ENCODE results near the gene AADACL2. TPM values are rescaled to one million over a fixed set of nuclear protein-coding genes. Genes with fewer than 3 reads are reported as not detected.
"Not testable (repeated sequence)": the region's sequence is repeated elsewhere in the genome, so short reads cannot be mapped to it uniquely, and the experiment has no call there.

AADACL2 gene
- not detected in 2 replicates for polyA plus RNA-seq (2014; cell fraction: cytosol; rRNA removed)
- not detected in 2 replicates for polyA plus RNA-seq (2014; cell fraction: nucleus; rRNA removed)

- no peak for DNase-seq (ENCODE audit: low spot score)
Observed at GRCh38 chr3:151733613-151734012, at the start of gene AADACL2. AADACL2 (plus strand) TSS chr3:151733927; CDS start chr3:151734036, 109 bp downstream.

- no peak for DNase-seq (ENCODE audit: low spot score)
Observed at GRCh38 chr3:151684094-151684493, 49.6 kb upstream of the AADACL2 start.

GRCh38 chr3:151686257-151686656 is 47.5 kb upstream of the AADACL2 start:
- no peak for DNase-seq (ENCODE audit: low spot score)

- DNase-seq (ENCODE audit: low spot score) = no peak
Observed at GRCh38 chr3:151687076-151687475, 46.7 kb upstream of the AADACL2 start.

GRCh38 chr3:151688571-151688970 is 45.2 kb upstream of the AADACL2 start:
- no peak for DNase-seq (ENCODE audit: low spot score)

GRCh38 chr3:151690645-151691044 is 43.1 kb upstream of the AADACL2 start:
- DNase-seq (ENCODE audit: low spot score) = no peak

GRCh38 chr3:151697496-151697895 is 36.2 kb upstream of the AADACL2 start:
- DNase-seq (ENCODE audit: low spot score) = no peak

- DNase-seq (ENCODE audit: low spot score) = no peak
Observed at GRCh38 chr3:151707216-151707615, 26.5 kb upstream of the AADACL2 start.

- DNase-seq (ENCODE audit: low spot score) = no peak
Observed at GRCh38 chr3:151708868-151709267, 24.9 kb upstream of the AADACL2 start.

GRCh38 chr3:151709847-151710246 is 23.9 kb upstream of the AADACL2 start:
- DNase-seq (ENCODE audit: low spot score) = no peak

- DNase-seq (ENCODE audit: low spot score) = no peak
Observed at GRCh38 chr3:151721294-151721693, 12.4 kb upstream of the AADACL2 start.

GRCh38 chr3:151722856-151723255 is 10.9 kb upstream of the AADACL2 start:
- no peak for DNase-seq (ENCODE audit: low spot score)

GRCh38 chr3:151724576-151725562 is 8.9 kb upstream of the AADACL2 start:
- DNase-seq (ENCODE audit: low spot score) = no peak

- no peak for DNase-seq (ENCODE audit: low spot score)
Observed at GRCh38 chr3:151726016-151726415, 7.7 kb upstream of the AADACL2 start.

GRCh38 chr3:151732861-151733260 is 866 bp upstream of the AADACL2 start:
- no peak for DNase-seq (ENCODE audit: low spot score)

GRCh38 chr3:151740581-151740980 is 6.9 kb downstream of the AADACL2 start:
- DNase-seq (ENCODE audit: low spot score) = no peak

GRCh38 chr3:151743855-151744254 is 10.1 kb downstream of the AADACL2 start:
- no peak for DNase-seq (ENCODE audit: low spot score)

GRCh38 chr3:151750181-151750580 is 16.5 kb downstream of the AADACL2 start:
- no peak for DNase-seq (ENCODE audit: low spot score)

GRCh38 chr3:151750678-151751077 is 17.0 kb downstream of the AADACL2 start:
- DNase-seq (ENCODE audit: low spot score) = no peak

- no peak for DNase-seq (ENCODE audit: low spot score)
Observed at GRCh38 chr3:151751161-151751560, 17.4 kb downstream of the AADACL2 start.

- no peak for DNase-seq (ENCODE audit: low spot score)
Observed at GRCh38 chr3:151753846-151754245, 20.1 kb downstream of the AADACL2 start.

- no peak for DNase-seq (ENCODE audit: low spot score)
Observed at GRCh38 chr3:151761581-151761980, 27.9 kb downstream of the AADACL2 start.

- not testable (repeated sequence) for DNase-seq (ENCODE audit: low spot score)
Observed at GRCh38 chr3:151764699-151765098, 31.0 kb downstream of the AADACL2 start.
